CD4-positive, alpha-beta T cell (primary cell): ENCODE results near the gene NFIA. TPM values are rescaled to one million over a fixed set of nuclear protein-coding genes. Genes with fewer than 3 reads are reported as not detected.

ENCODE experiments used
- ATAC-seq: fragments of 200-7000 bp; cut with Tn5 transposase; one replicate; pipeline ENCODE4 v1.10.0; 2022; ENCODE audit warnings: mild to moderate bottlenecking; ENCODE audit not compliant: poor library complexity
- CTCF ChIA-PET: fragments of 350-600 bp; sonication (Branson Sonifier 250); formaldehyde crosslinking; loops from one replicate; lab custom pipeline; 2021; ENCODE audit warnings: antibody characterized with exemption, inconsistent platforms; lab: Charles Lee
- POLR2A ChIA-PET: fragments of 350-600 bp; sonication (Branson Sonifier 250); formaldehyde crosslinking; loops from one replicate; lab custom pipeline; 2021; ENCODE audit warnings: antibody characterized with exemption, inconsistent platforms; lab: Charles Lee
- DNase-seq, 14 experiments: peaks; one replicate each; pipeline ENCODE4 v3.0.0-alpha.2; 2013 to 2020; ENCODE audit warnings: mixed read lengths in 2 of 14
- H3K27ac ChIP-seq, 2 donors: one replicate each; pipeline versions ENCODE4 v1.5.1 to v1.7.0; 2013; ENCODE audit warnings: low read length in 2 of 2, low read depth in 1 of 2, mild to moderate bottlenecking in 1 of 2
- H3K27me3 ChIP-seq, 2 experiments: 1 replicate in 1 of 2; 2 replicates in 1 of 2; pipeline versions ENCODE4 v1.6.1 to v1.7.0; 2013; ENCODE audit warnings: low read length in 2 of 2, control low read depth in 1 of 2, mild to moderate bottlenecking in 1 of 2, moderate library complexity in 1 of 2; ENCODE audit not compliant: insufficient read depth in 2 of 2, control insufficient read depth in 1 of 2
- H3K36me3 ChIP-seq: one replicate; pipeline ENCODE4 v1.6.1; 2013; ENCODE audit warnings: low read length, control low read depth; ENCODE audit not compliant: insufficient read depth
- H3K4me1 ChIP-seq: one replicate; pipeline ENCODE4 v1.6.1; 2013; ENCODE audit warnings: low read length, control low read depth; ENCODE audit not compliant: insufficient read depth
- H3K4me3 ChIP-seq: one replicate; pipeline ENCODE4 v1.5.1; 2013; ENCODE audit warnings: mild to moderate bottlenecking, low read length, moderate library complexity
- H3K9me3 ChIP-seq, 2 experiments: 1 replicate in 1 of 2; 2 replicates in 1 of 2; pipeline versions ENCODE4 v1.6.1 to v1.7.0; 2013; ENCODE audit warnings: low read length in 2 of 2, mild to moderate bottlenecking in 2 of 2, control low read depth in 1 of 2, moderate library complexity in 1 of 2; ENCODE audit not compliant: control insufficient read depth in 1 of 2, insufficient read depth in 1 of 2
- H3K27ac Mint-ChIP-seq: one replicate; pipeline ENCODE4 v1.8.0; 2020; ENCODE audit warnings: mixed read lengths
- H3K27me3 Mint-ChIP-seq: one replicate; pipeline ENCODE4 v1.8.0; 2021; ENCODE audit warnings: mixed read lengths
- H3K36me3 Mint-ChIP-seq: one replicate; pipeline ENCODE4 v1.8.0; 2021; ENCODE audit warnings: low read depth, mixed read lengths
- H3K4me1 Mint-ChIP-seq: one replicate; pipeline ENCODE4 v1.8.0; 2021; ENCODE audit warnings: low read depth, mixed read lengths
- H3K4me3 Mint-ChIP-seq: one replicate; pipeline ENCODE4 v1.8.0; 2020; ENCODE audit warnings: mild to moderate bottlenecking, mixed read lengths
- H3K9me3 Mint-ChIP-seq: one replicate; pipeline ENCODE4 v1.8.0; 2020; ENCODE audit warnings: mixed read lengths
- intact Hi-C, 2 experiments: fragments of 100-400 bp; cut with DNase I in 1 of 2; cut with micrococcal nuclease in 1 of 2; formaldehyde crosslinking; loops; one replicate each; pipeline versions ENCODE4 v1.15.1 to v1.9.0; 2023 to 2025; cut with DNase I, micrococcal nuclease
- total RNA-seq, 174 experiments: library from RNA in 2 of 174; stranded (reverse) in 2 of 174; gene quantifications; one replicate each; pipeline ENCODE4 v1.2.3 and lab custom pipeline; 2021 to 2026
- TF ChIP-seq, protein P1 (sequence below): fragments of 200-600 bp; IDR thresholded peaks from one replicate; pipeline ENCODE4 v1.8.0; 2022; ENCODE audit warnings: antibody characterized with exemption, mild to moderate bottlenecking

NFIA gene
- total RNA-seq, 2 experiments from 2014 or later, result 4.8 to 5.9 TPM

- Mint-ChIP-seq H3K27me3 (no peaks in the 10 kb centered on the region), H3K36me3 (peaks cover 22% of the 10 kb centered on the region), H3K27ac (peak overlapping the region; percentile 87), H3K4me1 (peaks cover 56% of the 10 kb centered on the region), H3K9me3 (no peaks in the 10 kb centered on the region), H3K4me3 (peak overlapping the region; percentile 88)
- Histone ChIP-seq H3K4me3 (peak overlapping the region; percentile 68), H3K36me3 (no peaks in the 10 kb centered on the region), H3K9me3 (no peaks in the 10 kb centered on the region), H3K27me3 (no peaks in the 10 kb centered on the region), H3K4me1 (peaks cover 41% of the 10 kb centered on the region), H3K27ac (peak overlapping the region in 1 of 2 donors; percentile 10)
- ATAC-seq, result no peak
- POLR2A ChIA-PET, result interaction anchor here (0.6 to 2.5 kb wide), 5 partner anchors 26 to 1780 kb away, joined by 3 to 20 read pairs (median 3); no protein-coding TSS in a partner anchor
- intact Hi-C loops, result loop anchor here in 1 of 2 experiments (2.0 kb wide), 1 partner anchor 30 kb away; no protein-coding TSS in a partner anchor
- DNase-seq, result peak in 2 of 14 experiments; percentile 18 to 24
- TF ChIP-seq, protein P1, sequence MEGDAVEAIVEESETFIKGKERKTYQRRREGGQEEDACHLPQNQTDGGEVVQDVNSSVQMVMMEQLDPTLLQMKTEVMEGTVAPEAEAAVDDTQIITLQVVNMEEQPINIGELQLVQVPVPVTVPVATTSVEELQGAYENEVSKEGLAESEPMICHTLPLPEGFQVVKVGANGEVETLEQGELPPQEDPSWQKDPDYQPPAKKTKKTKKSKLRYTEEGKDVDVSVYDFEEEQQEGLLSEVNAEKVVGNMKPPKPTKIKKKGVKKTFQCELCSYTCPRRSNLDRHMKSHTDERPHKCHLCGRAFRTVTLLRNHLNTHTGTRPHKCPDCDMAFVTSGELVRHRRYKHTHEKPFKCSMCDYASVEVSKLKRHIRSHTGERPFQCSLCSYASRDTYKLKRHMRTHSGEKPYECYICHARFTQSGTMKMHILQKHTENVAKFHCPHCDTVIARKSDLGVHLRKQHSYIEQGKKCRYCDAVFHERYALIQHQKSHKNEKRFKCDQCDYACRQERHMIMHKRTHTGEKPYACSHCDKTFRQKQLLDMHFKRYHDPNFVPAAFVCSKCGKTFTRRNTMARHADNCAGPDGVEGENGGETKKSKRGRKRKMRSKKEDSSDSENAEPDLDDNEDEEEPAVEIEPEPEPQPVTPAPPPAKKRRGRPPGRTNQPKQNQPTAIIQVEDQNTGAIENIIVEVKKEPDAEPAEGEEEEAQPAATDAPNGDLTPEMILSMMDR, result no peak
- CTCF ChIA-PET, result interaction anchor here (0.6 to 3.1 kb wide), 4 partner anchors 13 to 30 kb away, joined by 3 to 24 read pairs (median 4); no protein-coding TSS in a partner anchor
Measured at GRCh38 chr1:61081144-61081685, 1.1 kb upstream of the NFIA start.

GRCh38 chr1:61081686-61082310, 563 bp upstream of the NFIA start:
- Mint-ChIP-seq H3K36me3 (peaks cover 20% of the 10 kb centered on the region), H3K27ac (peak overlapping the region; percentile 87), H3K4me3 (peak overlapping the region; percentile 88), H3K9me3 (no peaks in the 10 kb centered on the region), H3K27me3 (no peaks in the 10 kb centered on the region), H3K4me1 (peaks cover 51% of the 10 kb centered on the region)
- POLR2A ChIA-PET, result interaction anchor here (0.6 to 2.5 kb wide), 5 partner anchors 26 to 1781 kb away, joined by 3 to 20 read pairs (median 3); no protein-coding TSS in a partner anchor
- CTCF ChIA-PET, result interaction anchor here (0.6 to 3.1 kb wide), 6 partner anchors 13 to 702 kb away, joined by 3 to 24 read pairs (median 4); no protein-coding TSS in a partner anchor
- Histone ChIP-seq H3K9me3 (no peaks in the 10 kb centered on the region), H3K36me3 (no peaks in the 10 kb centered on the region), H3K4me3 (peak overlapping the region; percentile 68), H3K27ac (peak overlapping the region in 1 of 2 donors; percentile 10), H3K4me1 (peaks cover 37% of the 10 kb centered on the region), H3K27me3 (no peaks in the 10 kb centered on the region)
- TF ChIP-seq, protein P1, result no peak
- intact Hi-C loops, result loop anchor here in 1 of 2 experiments (2.0 kb wide), 1 partner anchor 31 kb away; no protein-coding TSS in a partner anchor
- DNase-seq (peak in 13 of 14 experiments; percentile 20 to 77 (median 45)), ATAC-seq (peak; percentile 8)

- H3K27ac Mint-ChIP-seq, result peak overlapping the region; percentile 78
Measured at GRCh38 chr1:61083013-61083806, 849 bp downstream of the NFIA start.

More at GRCh38 chr1:61083013-61083806, 849 bp downstream of the NFIA start:
- H3K4me3 Mint-ChIP-seq, result peak overlapping the region; percentile 98
- TF ChIP-seq, protein P1, result no peak
- no peaks in the 10 kb centered on the region for H3K9me3 ChIP-seq
- peak overlapping the region; percentile 79 for H3K4me3 ChIP-seq
- H3K27ac ChIP-seq, result no peak overlapping the region
- ChIA-PET POLR2A (interaction anchor here (2.5 kb wide), 1 partner anchor 32 kb away, joined by 20 read pairs; no protein-coding TSS in a partner anchor), CTCF (interaction anchor here (1.0 to 3.1 kb wide), 2 partner anchors 32 to 700 kb away, joined by 3 to 24 read pairs; no protein-coding TSS in a partner anchor)
- peaks cover 44% of the 10 kb centered on the region for H3K4me1 Mint-ChIP-seq
- H3K36me3 Mint-ChIP-seq, result peaks cover 10% of the 10 kb centered on the region
- H3K9me3 Mint-ChIP-seq, result no peaks in the 10 kb centered on the region
- H3K36me3 ChIP-seq, result no peaks in the 10 kb centered on the region
- DNase-seq, result peak in 7 of 14 experiments; percentile 10 to 55 (median 31)
- ATAC-seq, result no peak
- no peaks in the 10 kb centered on the region for H3K27me3 ChIP-seq
- H3K27me3 Mint-ChIP-seq, result no peaks in the 10 kb centered on the region
- H3K4me1 ChIP-seq, result peaks cover 34% of the 10 kb centered on the region
- intact Hi-C loops, result no loop called here
